Coronary artery (tissue), 2 donors: ENCODE measurements around the gene ZPR1.

Source experiments
- DNase-seq: peaks from one replicate; pipeline ENCODE4 v3.0.0-alpha.2; 2017; ENCODE audit warnings: low spot score
- H3K27ac ChIP-seq, 2 donors: fragments of 200-600 bp; sonication (generic); one replicate each; pipeline ENCODE4 v1.5.1; 2016 to 2019
- H3K4me3 ChIP-seq: fragments of 200-600 bp; sonication (generic); 2 replicates; pipeline ENCODE4 v1.5.1; 2016; ENCODE audit warnings: mild to moderate bottlenecking, moderate library complexity
- CTCF ChIP-seq: fragments of 200-600 bp; sonication (generic); IDR thresholded peaks from one replicate; pipeline ENCODE4 v1.5.1; 2019; ENCODE audit warnings: antibody characterized with exemption

Gene ZPR1

GRCh38 chr11:116786326-116786725 lies 1.5 kb downstream of the ZPR1 start:
- H3K27ac ChIP-seq: no peak overlapping the region
- no peak for TF ChIP-seq CTCF
- H3K4me3 ChIP-seq: no peak overlapping the region
- DNase-seq: no peak

GRCh38 chr11:116782728-116783127 lies 5.1 kb downstream of the ZPR1 start:
- Histone ChIP-seq H3K4me3 (no peak overlapping the region), H3K27ac (no peak overlapping the region)
- no peak for DNase-seq
- no peak for TF ChIP-seq CTCF

- no peak for DNase-seq
- no peak overlapping the region for H3K27ac ChIP-seq
- TF ChIP-seq CTCF: no peak
- no peak overlapping the region for H3K4me3 ChIP-seq
Observed at GRCh38 chr11:116778556-116778955, 9.3 kb downstream of the ZPR1 start.

- Histone ChIP-seq H3K27ac (no peak overlapping the region), H3K4me3 (no peak overlapping the region)
- TF ChIP-seq CTCF: no peak
- DNase-seq: no peak
Observed at GRCh38 chr11:116777056-116777455, 10.8 kb downstream of the ZPR1 start.

GRCh38 chr11:116776522-116776984 lies 11.3 kb downstream of the ZPR1 start:
- no peak for TF ChIP-seq CTCF
- no peak overlapping the region for H3K27ac ChIP-seq

GRCh38 chr11:116775975-116776374 lies 11.8 kb downstream of the ZPR1 start:
- Histone ChIP-seq H3K27ac (no peak overlapping the region), H3K4me3 (no peak overlapping the region)
- DNase-seq: no peak
- no peak for TF ChIP-seq CTCF

More at GRCh38 chr11:116776522-116776984, 11.3 kb downstream of the ZPR1 start:
- DNase-seq: no peak
- no peak overlapping the region for H3K4me3 ChIP-seq

- Histone ChIP-seq H3K4me3 (no peak overlapping the region), H3K27ac (no peak overlapping the region)
- DNase-seq: no peak
- no peak for TF ChIP-seq CTCF
Observed at GRCh38 chr11:116774661-116775060, 13.2 kb downstream of the ZPR1 start.
